Tibial artery (tissue), 4 donors: ENCODE results near the gene LRATD1.

Experiments
- DNase-seq, 2 donors: peaks; one replicate each; pipeline ENCODE4 v3.0.0-alpha.2; 2019
- H3K27ac ChIP-seq, 2 donors: fragments of 200-600 bp; sonication (generic) in 1 of 2; 1 replicate in 1 of 2; 2 replicates in 1 of 2; pipeline ENCODE4 v1.5.1; 2018 to 2019; ENCODE audit warnings: mild to moderate bottlenecking in 1 of 2
- H3K27me3 ChIP-seq, 2 donors: fragments of 200-600 bp; sonication (generic) in 1 of 2; one replicate each; pipeline versions ENCODE4 v1.5.1 to v1.6.0; 2016 to 2019
- H3K36me3 ChIP-seq, 3 donors: fragments of 200-600 bp; sonication (generic) in 2 of 3; one replicate each; pipeline ENCODE4 v1.5.1; 2016 to 2019; ENCODE audit warnings: mild to moderate bottlenecking in 2 of 3
- H3K4me1 ChIP-seq, 4 donors: fragments of 200-600 bp; sonication (generic) in 2 of 4; 1 replicate in 3 of 4; 2 replicates in 1 of 4; pipeline ENCODE4 v1.5.1; 2016 to 2019
- H3K4me3 ChIP-seq, 2 donors: fragments of 200-600 bp; sonication (generic) in 1 of 2; 1 replicate in 1 of 2; 2 replicates in 1 of 2; pipeline ENCODE4 v1.5.1; 2018 to 2019; ENCODE audit warnings: mild to moderate bottlenecking in 2 of 2
- H3K9me3 ChIP-seq, 3 donors: fragments of 200-600 bp; sonication (generic) in 1 of 3; one replicate each; pipeline ENCODE4 v1.5.1; 2016 to 2019
- intact Hi-C: fragments of 100-400 bp; cut with DNase I; formaldehyde crosslinking; loops from one replicate; pipeline ENCODE4 v1.15.0; 2023; ENCODE audit warnings: low total_unique reads
- TF ChIP-seq, protein P1 (sequence below), 2 experiments: fragments of 200-600 bp in 1 of 2; fragments of 450-650 bp in 1 of 2; IDR thresholded peaks; one replicate each; pipeline ENCODE4 v1.5.1; 2017 to 2019; ENCODE audit warnings: antibody characterized with exemption in 2 of 2, mild to moderate bottlenecking in 1 of 2, moderate library complexity in 1 of 2

The LRATD1 gene, protein sequence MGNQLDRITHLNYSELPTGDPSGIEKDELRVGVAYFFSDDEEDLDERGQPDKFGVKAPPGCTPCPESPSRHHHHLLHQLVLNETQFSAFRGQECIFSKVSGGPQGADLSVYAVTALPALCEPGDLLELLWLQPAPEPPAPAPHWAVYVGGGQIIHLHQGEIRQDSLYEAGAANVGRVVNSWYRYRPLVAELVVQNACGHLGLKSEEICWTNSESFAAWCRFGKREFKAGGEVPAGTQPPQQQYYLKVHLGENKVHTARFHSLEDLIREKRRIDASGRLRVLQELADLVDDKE

DNA sequence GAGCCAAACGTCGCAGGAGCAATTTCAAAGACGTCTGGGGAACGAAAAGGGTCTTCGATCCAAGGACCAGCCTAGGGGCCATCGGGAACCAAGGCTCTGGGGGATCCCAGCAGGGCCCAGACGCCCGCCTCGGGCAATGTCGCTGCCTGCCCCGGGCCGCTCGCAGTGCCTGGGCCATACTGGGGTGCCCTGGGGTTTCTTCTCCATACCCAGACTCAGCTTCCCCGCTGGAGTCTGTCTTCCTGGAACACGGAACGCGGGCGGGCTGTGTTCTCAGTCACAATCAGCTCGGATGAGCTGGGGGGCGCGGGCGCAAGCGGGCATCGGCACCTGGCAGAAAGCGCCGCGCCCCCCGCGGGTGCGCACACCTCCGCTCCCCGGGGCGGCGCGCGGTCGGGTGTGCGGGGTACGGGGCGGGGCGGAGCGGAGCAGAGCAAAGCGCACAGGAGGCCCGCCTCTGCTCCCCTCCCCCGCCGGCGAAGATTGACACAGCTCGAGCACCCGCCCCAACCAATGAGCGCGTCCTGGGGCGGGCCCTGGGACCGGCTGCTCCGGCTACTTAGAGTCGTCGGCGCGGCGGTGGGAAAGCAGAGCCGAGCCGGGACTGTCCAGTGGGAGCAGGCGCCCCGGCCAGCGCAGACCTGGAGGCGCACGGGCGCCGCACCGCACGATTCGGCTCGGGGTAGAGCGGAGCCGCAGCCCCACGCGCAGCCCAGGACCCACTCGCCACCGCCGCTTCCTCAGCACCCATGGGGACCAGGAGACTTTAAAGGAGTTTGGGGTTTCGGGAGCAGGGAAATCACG, at the start of gene LRATD1:
TSS of gene LRATD1 (plus strand) at position 585 of the 804 bp plus-strand sequence. CDS start 1,263 bp downstream, outside the sequence.
- H3K27ac ChIP-seq: no peak within 1 kb of the TSS

DNA sequence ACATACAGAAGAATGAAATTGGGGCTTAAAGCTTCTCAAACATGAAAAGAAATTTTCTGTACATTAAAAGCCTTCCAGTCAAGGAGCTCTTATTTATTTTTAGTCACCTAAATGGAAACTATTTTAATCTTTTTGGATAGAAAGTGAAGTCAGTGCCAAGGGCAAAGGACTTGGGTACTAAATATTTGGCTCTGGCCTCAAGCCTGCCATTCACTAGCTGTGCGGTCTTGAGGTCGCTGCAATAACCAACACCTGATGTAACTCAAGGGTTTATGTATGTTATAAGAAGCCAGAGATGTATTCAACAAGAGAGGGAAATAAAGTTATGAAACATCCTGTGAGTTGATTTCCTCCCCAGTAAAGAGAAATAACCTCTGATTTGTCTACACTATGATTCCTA, 49.5 kb upstream of the LRATD1 start:
- Histone ChIP-seq H3K27me3 (no peaks in the 10 kb centered on the region), H3K27ac (no peak overlapping the region), H3K9me3 (no peaks in the 10 kb centered on the region), H3K4me1 (no peaks in the 10 kb centered on the region), H3K4me3 (no peak overlapping the region), H3K36me3 (no peaks in the 10 kb centered on the region)
- TF ChIP-seq, protein P1, sequence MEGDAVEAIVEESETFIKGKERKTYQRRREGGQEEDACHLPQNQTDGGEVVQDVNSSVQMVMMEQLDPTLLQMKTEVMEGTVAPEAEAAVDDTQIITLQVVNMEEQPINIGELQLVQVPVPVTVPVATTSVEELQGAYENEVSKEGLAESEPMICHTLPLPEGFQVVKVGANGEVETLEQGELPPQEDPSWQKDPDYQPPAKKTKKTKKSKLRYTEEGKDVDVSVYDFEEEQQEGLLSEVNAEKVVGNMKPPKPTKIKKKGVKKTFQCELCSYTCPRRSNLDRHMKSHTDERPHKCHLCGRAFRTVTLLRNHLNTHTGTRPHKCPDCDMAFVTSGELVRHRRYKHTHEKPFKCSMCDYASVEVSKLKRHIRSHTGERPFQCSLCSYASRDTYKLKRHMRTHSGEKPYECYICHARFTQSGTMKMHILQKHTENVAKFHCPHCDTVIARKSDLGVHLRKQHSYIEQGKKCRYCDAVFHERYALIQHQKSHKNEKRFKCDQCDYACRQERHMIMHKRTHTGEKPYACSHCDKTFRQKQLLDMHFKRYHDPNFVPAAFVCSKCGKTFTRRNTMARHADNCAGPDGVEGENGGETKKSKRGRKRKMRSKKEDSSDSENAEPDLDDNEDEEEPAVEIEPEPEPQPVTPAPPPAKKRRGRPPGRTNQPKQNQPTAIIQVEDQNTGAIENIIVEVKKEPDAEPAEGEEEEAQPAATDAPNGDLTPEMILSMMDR (IDR thresholded peaks at IDR 0.05): no peak
- intact Hi-C loops: no loop called here
- no peak for DNase-seq

More for the DNA sequence above, at the start of gene LRATD1:
- no peaks in the 10 kb centered on the region for H3K9me3 ChIP-seq
- H3K4me3 ChIP-seq: peak within 1 kb of the TSS; percentile 49 to 64
- peak; percentile 43 to 78 for DNase-seq
- intact Hi-C loops: no loop called here
- TF ChIP-seq, protein P1 (IDR thresholded peaks at IDR 0.05): no peak
- H3K36me3 ChIP-seq: no peaks in the 10 kb centered on the region
- H3K27me3 ChIP-seq: peaks cover 0 to 46% of the 10 kb centered on the region in 2 donors
- peaks cover 0 to 44% (median 29%) of the 10 kb centered on the region in 4 donors for H3K4me1 ChIP-seq

- no peaks in the 10 kb centered on the region for H3K27me3 ChIP-seq
- H3K9me3 ChIP-seq: no peaks in the 10 kb centered on the region
- H3K36me3 ChIP-seq: no peaks in the 10 kb centered on the region
- TF ChIP-seq, protein P1 (IDR thresholded peaks at IDR 0.05): no peak
- no peak for DNase-seq
- intact Hi-C loops: no loop called here
- H3K4me3 ChIP-seq: no peak overlapping the region
- H3K4me1 ChIP-seq: no peaks in the 10 kb centered on the region
- no peak overlapping the region for H3K27ac ChIP-seq
Observed at GRCh38 chr2:14583802-14584201, 48.7 kb upstream of the LRATD1 start.

GRCh38 chr2:14587119-14587518, 45.4 kb upstream of the LRATD1 start:
- DNase-seq: no peak
- Histone ChIP-seq H3K4me3 (no peak overlapping the region), H3K27me3 (no peaks in the 10 kb centered on the region), H3K4me1 (no peaks in the 10 kb centered on the region), H3K36me3 (no peaks in the 10 kb centered on the region), H3K9me3 (no peaks in the 10 kb centered on the region), H3K27ac (no peak overlapping the region)
- TF ChIP-seq, protein P1 (IDR thresholded peaks at IDR 0.05): no peak
- intact Hi-C loops: no loop called here

DNA sequence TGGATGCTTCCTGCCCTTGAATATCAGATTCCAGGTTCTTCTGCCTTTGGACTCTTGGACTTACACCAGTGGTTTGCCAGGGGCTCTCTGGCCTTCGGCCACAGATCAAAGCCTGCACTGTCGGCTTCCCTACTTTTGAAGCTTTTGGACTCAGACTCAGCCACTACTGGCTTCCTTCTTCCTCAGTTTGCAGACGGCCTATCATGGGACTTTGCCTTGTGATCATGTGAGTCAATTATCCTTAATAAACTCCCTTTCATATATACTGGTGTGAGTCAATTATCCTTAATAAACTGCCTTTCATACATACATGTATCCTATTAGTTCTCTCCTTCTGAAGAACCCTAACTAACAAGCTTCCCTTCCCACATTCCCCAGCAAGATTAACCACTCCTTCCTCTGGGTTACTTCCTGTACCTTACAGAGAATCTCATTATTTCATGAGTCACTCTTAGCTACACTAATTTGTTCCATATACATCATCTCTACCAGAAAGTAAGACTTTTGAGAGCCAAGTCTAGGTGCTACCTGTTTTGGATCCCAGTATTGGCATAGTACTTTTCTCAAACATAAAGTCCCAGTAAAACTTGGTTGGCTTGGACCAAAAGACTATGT, 31.3 kb upstream of the LRATD1 start:
- no peak overlapping the region for H3K4me3 ChIP-seq
- intact Hi-C loops: no loop called here

More for the DNA sequence above, 31.3 kb upstream of the LRATD1 start:
- Histone ChIP-seq H3K36me3 (no peaks in the 10 kb centered on the region), H3K27ac (no peak overlapping the region), H3K9me3 (no peaks in the 10 kb centered on the region), H3K4me1 (no peaks in the 10 kb centered on the region), H3K27me3 (no peaks in the 10 kb centered on the region)
- DNase-seq: no peak
- TF ChIP-seq, protein P1 (IDR thresholded peaks at IDR 0.05): no peak
